ENCODE results near the gene ITPKA.

- no peak for TF ChIP-seq CTCF (IDR thresholded peaks at IDR 0.05)
- TF ChIP-seq POLR2A (IDR thresholded peaks at IDR 0.05), result no peak
These were observed 7.4 kb upstream of the ITPKA start for GRCh38 chr15:41486286-41486685.
